ENCODE results near the gene RPS6KC1. TPM values are rescaled to one million over a fixed set of nuclear protein-coding genes. Genes with fewer than 3 reads are reported as not detected.
"Not testable (repeated sequence)": the region's sequence is repeated elsewhere in the genome, so short reads cannot be mapped to it uniquely, and the experiment has no call there.

RPS6KC1 gene
- total and polyA plus RNA-seq, 9 donors: 6.8 to 24.6 (median 18.8) TPM

DNA sequence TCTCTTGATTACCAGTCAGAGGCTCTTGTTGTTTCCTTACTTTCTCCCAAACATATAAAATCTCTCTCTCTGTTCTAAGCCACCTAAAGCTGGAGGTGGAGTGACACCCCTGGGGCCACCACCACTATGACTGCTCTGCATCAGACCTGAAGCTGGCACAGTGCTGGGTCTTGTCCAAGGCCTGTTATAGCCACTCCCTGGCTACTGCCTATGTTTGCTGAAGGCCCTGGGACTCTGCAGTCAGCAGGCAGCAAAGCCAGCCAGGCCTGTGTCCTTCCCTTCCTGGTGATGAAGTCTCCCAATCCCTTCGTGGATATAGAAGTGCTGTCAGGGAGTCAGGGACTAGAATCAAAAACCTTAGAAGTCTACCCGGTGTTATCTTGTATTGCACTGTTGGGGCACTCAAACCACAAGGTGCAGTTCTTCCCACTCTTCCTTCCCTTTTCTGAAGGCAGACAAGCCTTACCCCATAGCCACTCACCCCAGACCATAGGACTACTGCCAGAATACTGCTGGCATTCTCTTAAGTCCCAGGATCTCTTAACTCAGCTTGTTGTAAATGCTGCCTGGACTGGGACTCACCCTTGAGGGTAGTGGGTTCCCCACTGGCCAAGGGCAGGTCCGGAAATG is 103.1 kb downstream of the RPS6KC1 start:
- Histone ChIP-seq H3K27ac (no peak overlapping the region), H3K4me1 (ENCODE audit: insufficient read depth) (peaks cover 3% of the 10 kb centered on the region), H3K9me3 (no peaks in the 10 kb centered on the region), H3K36me3 (no peaks in the 10 kb centered on the region), H3K4me3 (no peak overlapping the region), H3K27me3 (no peaks in the 10 kb centered on the region)
- no peak for DNase-seq
- TF ChIP-seq, protein P1, sequence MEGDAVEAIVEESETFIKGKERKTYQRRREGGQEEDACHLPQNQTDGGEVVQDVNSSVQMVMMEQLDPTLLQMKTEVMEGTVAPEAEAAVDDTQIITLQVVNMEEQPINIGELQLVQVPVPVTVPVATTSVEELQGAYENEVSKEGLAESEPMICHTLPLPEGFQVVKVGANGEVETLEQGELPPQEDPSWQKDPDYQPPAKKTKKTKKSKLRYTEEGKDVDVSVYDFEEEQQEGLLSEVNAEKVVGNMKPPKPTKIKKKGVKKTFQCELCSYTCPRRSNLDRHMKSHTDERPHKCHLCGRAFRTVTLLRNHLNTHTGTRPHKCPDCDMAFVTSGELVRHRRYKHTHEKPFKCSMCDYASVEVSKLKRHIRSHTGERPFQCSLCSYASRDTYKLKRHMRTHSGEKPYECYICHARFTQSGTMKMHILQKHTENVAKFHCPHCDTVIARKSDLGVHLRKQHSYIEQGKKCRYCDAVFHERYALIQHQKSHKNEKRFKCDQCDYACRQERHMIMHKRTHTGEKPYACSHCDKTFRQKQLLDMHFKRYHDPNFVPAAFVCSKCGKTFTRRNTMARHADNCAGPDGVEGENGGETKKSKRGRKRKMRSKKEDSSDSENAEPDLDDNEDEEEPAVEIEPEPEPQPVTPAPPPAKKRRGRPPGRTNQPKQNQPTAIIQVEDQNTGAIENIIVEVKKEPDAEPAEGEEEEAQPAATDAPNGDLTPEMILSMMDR (IDR thresholded peaks at IDR 0.05): no peak
- no peak for TF ChIP-seq EP300 (IDR thresholded peaks at IDR 0.05)
- no peak for TF ChIP-seq POLR2A (IDR thresholded peaks at IDR 0.05)
- 92 to 94% (median 94%) methylated on average over 3 of the region's 3 CpGs for whole genome bisulfite sequencing, 3 donors
- intact Hi-C loops (cut with DNase I): no loop called here

DNA sequence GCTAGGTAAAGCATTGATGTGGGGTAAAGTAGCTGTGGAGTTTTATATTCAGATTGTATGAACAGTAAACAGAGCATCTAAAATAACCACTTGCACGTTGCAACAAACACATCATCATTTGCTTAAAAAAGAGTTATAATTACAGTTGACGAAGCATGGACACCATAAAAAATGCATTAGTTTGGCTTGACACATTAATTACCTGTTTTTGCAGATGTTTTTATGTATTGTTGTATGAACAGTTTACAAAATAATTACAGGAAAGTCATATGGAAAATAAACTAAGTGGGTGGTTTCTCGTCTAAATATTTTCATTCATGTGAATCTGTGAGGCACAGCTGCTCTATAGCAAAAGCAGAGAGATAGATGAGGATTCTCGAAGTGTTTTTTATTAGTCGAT is 108.3 kb downstream of the RPS6KC1 start:
- peaks cover 3% of the 10 kb centered on the region for H3K4me1 ChIP-seq (ENCODE audit: insufficient read depth)
- intact Hi-C loops (cut with DNase I): no loop called here
- H3K27ac ChIP-seq: no peak overlapping the region
- H3K4me3 ChIP-seq: no peak overlapping the region
- no peaks in the 10 kb centered on the region for H3K36me3 ChIP-seq
- WGBS, 3 donors: 44 to 47% (median 46%) methylated on average over 5 of the region's 5 CpGs
- no peak for DNase-seq
- H3K9me3 ChIP-seq: no peaks in the 10 kb centered on the region
- no peaks in the 10 kb centered on the region for H3K27me3 ChIP-seq
- no peak for TF ChIP-seq POLR2A (IDR thresholded peaks at IDR 0.05)
- TF ChIP-seq EP300 (IDR thresholded peaks at IDR 0.05): no peak
- TF ChIP-seq, protein P1 (IDR thresholded peaks at IDR 0.05): no peak

DNA sequence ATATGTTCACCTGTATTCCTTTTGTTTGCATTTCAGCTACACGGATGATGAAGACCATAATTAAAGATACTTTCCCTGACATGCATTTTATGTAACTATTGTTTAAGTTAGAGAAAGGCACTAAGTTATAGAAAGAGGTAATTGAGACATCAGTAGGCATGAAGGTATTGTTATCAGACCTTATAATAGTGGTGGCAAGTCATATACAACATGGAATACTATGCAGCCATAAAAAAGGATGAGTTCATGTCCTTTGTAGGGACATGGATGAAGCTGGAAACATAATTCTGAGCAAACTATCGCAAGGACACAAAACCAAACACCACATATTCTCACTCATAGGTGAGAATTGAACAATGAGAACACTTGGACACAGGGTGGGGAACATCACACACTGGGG is 109.4 kb downstream of the RPS6KC1 start:
- DNase-seq; H3K4me1 ChIP-seq (ENCODE audit: insufficient read depth); H3K9me3 ChIP-seq; H3K27me3 ChIP-seq; H3K4me3 ChIP-seq; H3K27ac ChIP-seq; H3K36me3 ChIP-seq; intact Hi-C loops (cut with DNase I): not testable (repeated sequence)
- 93 to 97% (median 94%) methylated on average over 2 of the region's 2 CpGs for WGBS, 3 donors

DNA sequence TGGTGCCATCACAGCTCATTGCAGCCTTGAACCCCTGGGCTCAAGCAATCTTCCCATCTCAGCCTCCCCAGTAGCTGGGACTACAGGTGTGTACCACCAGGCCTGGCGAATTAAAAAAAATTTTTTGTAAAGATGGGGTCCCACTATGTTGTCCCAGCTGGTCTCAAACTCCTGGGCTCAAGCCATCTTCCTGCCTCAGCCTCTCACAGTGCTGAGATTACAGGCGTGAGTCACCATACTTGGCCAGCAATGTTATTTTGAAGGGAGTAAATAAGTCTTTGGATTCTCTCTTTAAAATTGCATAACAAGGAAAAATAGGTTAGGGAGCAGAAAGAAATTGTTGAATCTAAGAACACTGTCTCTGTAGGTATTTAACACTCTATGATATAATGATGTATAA is 111.3 kb downstream of the RPS6KC1 start:
- Histone ChIP-seq H3K36me3 (no peaks in the 10 kb centered on the region), H3K4me1 (ENCODE audit: insufficient read depth) (peaks cover 5% of the 10 kb centered on the region), H3K4me3 (no peak overlapping the region), H3K27me3 (no peaks in the 10 kb centered on the region), H3K27ac (no peak overlapping the region), H3K9me3 (no peaks in the 10 kb centered on the region)
- DNase-seq: peak in 3 of 5 donors; percentile 34 to 76 (median 44)
- TF ChIP-seq EP300 (IDR thresholded peaks at IDR 0.05): no peak
- TF ChIP-seq POLR2A (IDR thresholded peaks at IDR 0.05): no peak
- TF ChIP-seq, protein P1 (IDR thresholded peaks at IDR 0.05): no peak
- intact Hi-C loops (cut with DNase I): no loop called here
- 47 to 50% (median 48%) methylated on average over 2 of the region's 2 CpGs for WGBS, 3 donors

DNA sequence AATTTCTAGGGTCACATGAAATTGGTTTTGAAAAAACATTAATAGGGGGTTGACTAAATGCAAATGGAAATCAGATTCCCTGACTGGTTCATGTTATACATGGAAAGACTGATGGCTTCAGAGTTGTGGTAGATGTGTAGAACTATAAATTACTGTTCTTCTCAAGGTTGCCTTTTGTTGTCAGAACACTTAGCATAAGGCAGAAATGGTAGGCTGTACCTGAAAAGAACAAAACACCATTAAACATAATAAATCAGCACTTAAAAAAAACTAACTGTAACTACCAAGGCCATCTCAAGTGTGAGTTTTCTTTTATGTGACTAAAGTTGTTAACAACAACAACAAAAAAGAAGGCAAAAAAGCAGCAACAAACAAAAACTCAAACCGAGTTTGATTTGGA is 111.8 kb downstream of the RPS6KC1 start:
- Histone ChIP-seq H3K27ac (no peak overlapping the region), H3K27me3 (no peaks in the 10 kb centered on the region), H3K4me1 (ENCODE audit: insufficient read depth) (peaks cover 5% of the 10 kb centered on the region), H3K9me3 (no peaks in the 10 kb centered on the region), H3K36me3 (no peaks in the 10 kb centered on the region), H3K4me3 (no peak overlapping the region)
- no peak for DNase-seq
- WGBS, 3 donors: 6 to 15% (median 8%) methylated on average over 1 of the region's 1 CpG
- intact Hi-C loops (cut with DNase I): no loop called here
- TF ChIP-seq POLR2A (IDR thresholded peaks at IDR 0.05): no peak
- TF ChIP-seq, protein P1 (IDR thresholded peaks at IDR 0.05): no peak

All from ovary (tissue), 9 donors.